NCI-H146 treated with DMSO at 0.1 percent for 48 hours (cell line): ENCODE measurements around the gene SCARB1.

Source experiments
- DNase-seq: peaks from one replicate; lab custom pipeline; 2025; ENCODE audit not compliant: unreplicated experiment; lab: John Stamatoyannopoulos, UW

SCARB1 gene

DNA sequence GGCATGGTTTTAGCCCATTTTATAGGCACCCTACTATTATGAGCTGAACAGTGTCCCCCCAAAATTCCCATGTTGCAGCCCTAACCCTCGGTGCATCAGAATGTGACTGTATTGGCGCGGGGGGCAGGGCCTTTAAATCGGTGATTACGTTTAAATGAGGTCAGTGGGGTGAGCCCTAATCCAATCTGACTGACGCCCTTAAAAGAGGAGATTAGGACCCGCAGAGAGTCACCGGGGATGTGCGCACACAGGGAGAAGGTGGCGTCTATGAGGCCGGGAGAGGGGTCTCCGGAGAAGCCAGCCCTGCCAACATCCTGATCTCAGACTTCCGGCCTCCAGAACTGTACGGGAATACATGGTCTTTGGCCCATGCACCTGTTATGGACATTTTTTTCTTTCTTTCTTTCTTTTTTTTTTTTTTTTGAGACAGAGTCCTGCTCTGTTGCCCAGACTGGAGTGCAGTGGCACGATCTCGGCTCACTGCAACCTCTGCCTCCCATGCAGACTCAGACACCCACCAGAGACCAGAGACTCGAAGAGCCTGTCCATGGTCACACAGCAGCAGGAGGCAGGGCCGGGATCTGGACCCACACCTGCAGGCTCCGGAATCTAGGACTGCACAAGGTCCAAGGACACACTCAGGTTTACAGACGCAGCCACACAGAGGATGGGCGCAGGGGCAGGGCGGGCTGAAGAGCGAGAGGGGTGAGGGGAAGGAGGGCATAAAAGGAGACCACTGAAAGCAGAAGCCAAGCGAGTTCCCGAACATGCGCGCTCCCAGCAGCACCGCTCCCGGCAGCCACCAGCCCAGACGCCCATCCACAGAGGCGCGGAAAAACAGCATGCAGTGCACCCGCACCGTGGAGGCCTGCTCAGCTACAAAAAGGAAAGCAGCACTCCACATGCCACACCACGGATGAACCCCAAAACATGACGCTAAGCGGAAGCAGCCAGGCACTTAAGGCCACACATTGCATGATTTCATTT is 19.0 kb downstream of the SCARB1 start:
- no peak for DNase-seq

DNA sequence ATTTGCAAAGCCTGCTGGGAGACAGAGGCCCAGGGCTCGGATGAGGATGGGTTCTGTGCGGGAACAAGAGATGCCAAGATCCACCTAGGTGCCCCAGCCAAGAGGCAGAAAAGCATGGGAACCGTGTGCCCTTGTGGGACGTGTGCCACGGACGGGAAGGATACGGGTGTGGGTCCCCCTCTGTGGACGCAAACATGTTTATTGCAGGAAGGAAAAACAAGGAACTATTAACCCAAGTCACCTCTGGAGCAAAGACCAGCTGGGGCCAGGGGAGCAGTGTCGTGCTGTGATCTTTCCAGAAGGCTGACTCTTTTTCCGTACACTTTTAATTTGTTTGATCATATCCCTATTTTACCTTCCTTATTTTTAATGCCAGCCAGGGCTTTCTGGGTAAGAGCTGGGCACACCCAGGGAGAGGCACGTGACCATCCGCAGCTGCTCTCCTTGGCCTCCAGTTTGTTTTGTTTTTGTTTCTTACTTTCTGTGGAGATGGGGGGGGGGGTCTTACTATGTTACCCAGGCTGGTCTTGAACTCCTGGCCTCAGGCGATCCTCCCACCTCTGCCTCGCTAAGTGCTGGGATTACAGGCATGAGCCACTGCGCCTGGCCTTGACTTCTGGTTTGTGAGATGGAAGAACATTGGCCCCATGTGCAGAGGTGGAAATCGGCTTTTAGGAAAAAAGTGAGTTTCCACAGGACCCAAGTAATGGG is 20.7 kb downstream of the SCARB1 start:
- DNase-seq: no peak

DNA sequence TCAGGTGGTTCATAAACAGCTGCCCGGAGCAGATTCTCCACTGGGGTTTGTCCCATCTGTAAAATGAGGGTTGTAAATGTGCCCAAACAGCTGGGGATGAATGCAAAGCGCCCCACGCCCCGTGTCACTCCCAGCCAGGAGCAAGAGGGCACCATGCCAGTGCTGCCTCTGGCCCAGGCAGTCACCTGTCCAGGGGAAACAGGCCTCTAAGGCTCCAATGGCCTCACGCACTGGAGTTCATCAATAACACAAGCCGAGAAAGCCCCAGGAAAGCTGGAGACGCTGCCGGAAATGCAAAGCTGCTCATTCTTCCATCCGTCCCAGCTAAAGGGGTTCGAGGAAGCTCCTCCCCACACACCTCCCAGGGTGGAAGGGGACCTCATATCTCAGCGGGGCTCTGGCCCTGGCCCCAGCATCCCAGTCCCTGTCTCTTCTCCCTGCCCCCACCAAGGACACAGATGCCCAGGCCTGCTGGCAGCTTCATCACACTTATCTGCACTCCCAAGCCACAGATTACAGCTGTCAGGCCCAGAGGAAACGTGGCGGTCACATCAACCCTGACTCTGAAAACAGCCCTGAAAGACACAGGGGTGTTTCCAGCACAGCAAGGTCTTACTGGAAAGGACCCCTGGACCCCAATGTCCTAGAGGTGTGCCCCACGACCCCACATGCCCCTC is 21.5 kb downstream of the SCARB1 start:
- DNase-seq: no peak

DNA sequence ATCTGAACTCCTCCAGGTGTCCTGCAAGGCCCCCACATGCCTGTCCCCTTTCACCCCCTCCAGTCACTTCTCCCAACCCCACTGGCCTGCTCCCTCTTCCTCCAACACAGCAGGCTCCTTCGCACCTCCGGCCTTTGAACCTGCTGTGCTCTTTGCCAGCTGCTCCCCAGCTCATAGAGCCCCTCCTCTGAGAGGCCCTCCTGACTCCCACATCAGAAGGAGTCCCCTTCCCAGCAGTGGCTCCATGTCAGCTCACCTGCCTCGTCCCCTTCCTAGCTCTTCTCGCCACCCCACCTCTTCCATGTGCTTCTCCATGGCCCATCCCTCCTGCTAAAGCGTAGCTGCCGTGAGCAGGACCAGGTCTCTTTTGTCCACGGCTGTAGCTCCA is 22.1 kb downstream of the SCARB1 start:
- no peak for DNase-seq

DNA sequence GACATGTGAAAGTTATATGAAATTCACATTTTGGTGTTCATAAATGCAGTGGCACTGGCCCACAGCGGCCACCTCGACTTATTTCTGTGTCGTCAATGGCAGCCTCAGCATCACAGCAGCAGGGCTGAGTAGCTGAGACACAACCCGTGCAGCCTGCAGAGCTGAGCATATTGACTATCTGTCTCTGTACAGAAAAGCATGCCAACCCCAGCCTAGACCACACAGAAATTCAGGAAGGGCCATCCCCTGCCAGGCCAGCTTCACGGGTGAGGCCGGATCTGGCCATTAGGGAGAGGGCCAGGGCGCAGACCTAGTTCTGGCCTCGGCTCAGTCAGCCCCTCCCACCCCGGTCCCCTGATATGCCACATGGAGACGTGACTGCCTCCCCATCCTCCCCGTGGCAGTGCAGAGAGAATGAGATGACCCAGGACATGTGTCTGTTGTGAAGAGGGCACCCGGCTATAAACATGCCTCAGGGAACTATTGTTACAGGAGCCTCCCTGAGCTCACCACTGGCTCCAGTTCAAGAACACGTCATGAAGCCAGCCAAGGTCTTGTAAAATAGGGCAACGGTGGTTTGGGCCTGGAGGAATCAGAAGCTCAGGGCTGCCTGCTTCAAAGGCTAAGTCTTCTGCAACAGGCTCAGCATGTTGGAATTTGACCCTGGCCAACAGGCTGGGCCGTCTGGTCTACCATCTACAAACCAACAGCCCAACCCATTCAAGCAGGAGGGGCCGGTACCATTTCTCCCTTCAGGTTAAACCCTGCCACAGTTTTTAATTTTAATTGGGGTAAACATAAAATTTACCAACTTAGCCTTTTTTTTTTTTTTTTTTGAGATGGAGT is 25.5 kb downstream of the SCARB1 start:
- DNase-seq: peak; percentile 19

DNA sequence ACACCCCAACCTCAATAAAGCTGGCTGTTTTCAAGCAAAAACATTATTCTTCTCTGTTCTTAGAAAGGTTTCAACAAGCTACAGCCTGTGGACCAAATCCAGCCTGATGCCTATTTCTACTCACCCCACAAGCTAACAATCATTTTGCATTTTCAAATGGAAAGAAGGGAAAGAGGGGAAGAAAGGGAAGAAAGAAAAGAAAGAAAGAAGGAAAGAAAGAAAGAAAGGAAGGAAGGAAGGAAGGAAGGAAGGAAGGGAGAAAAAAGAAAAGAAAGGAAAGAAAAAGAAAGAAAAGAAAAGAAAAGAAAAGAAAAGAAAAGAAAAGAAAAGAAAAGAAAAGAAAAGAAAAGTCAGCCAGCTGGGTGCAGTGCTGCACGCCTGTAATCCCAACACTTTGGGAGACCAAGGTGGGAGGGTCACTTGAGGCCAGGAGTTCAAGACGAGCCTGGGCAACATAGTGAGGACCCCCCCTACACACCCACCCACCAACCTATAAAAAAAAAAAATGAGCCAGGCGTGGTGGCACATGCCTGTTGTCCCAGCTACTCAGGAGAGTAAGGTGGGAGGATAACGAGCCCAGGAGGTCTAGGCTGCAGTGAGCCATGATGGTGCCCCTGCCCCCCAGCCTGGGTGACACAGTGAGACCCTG is 26.3 kb downstream of the SCARB1 start:
- no peak for DNase-seq

DNA sequence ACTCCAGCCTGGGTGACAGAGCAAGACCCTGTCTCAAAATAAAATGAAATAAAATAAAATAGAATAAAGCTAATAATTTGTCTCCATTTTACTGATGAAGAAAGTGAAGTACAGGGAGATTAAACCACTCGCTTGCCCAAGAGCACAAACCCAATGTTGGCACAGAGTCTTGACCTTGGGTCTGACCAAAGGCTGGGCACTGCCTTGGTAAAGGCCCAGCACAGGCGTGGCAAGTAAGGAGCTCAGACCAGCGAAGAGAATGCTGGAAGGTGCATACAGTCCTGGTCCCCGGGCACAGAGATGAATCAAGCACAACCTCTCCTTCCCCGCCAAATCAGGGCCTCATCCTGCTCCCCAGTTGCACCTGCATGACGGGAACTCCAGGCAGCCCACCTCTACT is 26.9 kb downstream of the SCARB1 start:
- DNase-seq: no peak

DNA sequence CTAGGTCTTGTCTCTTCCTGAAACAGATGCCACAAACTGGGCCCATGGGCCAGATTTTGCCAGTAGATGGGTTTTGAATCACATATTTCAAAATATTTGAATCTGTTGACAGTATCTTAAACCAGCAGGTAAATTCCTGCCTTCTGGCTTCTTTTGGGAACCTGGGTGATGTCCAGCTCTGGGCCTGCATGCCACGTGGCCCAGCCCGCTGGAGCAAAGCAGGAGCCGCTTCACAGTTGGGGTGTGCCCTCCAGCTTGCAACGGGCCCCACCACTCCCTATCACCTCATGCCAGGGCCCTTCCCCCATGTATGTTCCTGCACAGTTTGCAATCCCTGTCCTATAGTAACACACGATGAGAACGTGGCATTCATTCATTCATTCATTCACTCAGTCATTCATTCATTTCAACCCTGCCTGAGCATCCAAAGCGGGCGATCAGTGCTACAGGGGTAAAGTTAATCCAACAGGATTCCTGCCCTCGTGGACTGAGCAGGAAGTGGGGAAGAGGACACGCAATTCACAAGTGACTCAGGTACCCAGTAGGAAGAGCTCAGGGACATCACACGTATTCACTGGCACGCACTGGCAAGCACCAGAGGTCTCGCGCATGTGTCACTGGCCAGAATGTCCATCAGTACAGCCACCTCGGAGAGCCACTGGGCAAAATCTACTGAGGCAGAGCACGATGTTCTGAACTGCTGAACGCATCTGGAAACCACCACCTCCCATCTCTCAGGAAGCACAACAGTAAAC is 27.8 kb downstream of the SCARB1 start:
- DNase-seq: no peak

DNA sequence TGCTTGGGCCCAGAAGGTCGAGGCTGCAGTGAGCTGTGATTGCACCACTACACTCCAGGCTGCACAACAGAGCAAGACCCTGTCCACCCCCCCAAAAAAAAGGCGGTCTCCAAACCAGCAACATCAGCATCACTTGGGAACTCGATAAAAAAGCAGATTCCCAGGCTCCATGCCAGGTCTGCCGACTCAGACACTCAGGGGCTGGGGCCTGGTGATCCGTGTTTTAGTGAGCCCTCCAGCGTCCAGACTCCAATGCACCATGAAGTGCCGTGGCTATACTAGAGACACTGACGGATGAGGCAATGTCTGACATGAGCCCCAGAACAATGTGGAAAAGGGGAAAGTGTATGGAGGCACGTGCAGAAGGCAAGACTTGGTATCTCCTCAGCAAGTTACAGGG is 28.8 kb downstream of the SCARB1 start:
- no peak for DNase-seq

DNA sequence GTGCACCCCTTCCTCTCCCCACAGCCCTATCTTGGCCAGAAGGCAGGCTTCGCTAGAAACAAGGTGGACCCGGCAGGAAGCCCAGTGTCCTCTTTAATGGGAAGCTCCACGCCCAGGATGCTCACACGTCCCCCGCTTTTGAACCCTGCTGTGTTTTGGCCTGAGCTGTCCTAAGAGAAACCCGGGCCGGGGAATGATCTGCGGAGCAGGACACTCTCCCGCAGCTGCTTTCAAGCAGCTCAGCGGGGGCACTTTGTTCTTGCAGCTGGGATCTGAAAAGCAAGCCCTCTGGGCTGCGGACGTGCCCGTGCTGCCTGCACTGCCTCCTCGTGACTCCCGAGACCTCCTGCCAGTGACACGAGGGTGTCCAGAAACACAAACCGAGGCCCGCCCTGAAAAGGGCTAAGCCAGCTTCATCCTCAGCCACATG is 30.0 kb downstream of the SCARB1 start:
- DNase-seq: peak; percentile 94

DNA sequence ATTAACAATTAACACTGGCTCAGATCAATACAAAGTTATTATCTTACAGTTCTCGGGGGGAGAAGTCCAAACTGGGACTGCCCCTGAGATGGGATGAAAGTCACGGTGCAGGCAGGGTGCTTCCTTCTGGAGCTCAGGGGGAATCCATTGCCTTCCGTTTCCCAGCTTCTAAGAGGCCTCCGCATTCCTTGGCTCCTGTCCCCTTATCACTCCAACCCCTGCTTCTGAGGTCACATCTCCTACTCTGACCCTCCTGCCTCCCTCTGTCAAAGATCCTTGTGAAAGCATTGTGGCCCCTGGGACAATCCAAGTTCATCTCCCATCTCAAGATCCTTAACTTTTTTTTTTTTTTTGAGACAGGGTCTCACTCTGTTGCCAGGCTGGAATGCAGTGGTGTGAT is 30.8 kb downstream of the SCARB1 start:
- no peak for DNase-seq

DNA sequence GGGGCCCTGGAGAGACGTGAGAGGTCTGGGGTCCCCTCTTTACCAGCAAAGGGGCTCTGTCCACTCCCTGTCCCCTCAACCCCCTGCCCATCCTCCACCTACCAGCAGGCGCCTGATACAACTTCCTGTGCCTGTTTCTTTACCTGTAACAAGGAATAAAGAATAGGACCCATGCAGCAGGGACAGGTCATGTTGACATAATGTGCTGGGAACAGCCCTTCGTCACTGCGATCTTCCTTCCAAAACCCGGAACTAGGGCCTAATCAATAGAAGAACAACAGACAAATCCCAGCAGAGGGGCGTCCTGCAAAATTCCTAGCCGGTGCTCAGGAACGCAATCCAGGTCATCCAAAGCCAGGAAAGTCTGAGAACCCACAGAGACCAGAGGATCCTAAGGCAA is 32.1 kb downstream of the SCARB1 start:
- no peak for DNase-seq

DNA sequence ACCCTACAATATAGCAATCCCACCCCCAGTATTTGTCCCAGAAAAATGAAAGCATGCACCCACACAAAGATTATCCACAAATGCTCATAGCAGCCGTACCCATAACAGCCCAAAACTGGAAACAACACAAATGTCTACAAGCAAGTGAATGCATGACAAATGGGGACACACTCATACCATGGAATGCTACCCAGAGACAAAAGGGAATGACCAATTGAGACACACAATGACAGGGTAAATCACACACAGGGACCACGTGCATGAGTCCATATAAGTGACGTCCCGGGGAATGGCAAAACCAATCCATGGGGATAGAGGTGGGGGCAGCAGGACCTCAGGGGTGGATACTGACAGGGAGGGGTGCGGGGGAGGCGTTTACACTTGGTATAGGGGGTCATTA is 33.4 kb downstream of the SCARB1 start:
- DNase-seq: no peak

DNA sequence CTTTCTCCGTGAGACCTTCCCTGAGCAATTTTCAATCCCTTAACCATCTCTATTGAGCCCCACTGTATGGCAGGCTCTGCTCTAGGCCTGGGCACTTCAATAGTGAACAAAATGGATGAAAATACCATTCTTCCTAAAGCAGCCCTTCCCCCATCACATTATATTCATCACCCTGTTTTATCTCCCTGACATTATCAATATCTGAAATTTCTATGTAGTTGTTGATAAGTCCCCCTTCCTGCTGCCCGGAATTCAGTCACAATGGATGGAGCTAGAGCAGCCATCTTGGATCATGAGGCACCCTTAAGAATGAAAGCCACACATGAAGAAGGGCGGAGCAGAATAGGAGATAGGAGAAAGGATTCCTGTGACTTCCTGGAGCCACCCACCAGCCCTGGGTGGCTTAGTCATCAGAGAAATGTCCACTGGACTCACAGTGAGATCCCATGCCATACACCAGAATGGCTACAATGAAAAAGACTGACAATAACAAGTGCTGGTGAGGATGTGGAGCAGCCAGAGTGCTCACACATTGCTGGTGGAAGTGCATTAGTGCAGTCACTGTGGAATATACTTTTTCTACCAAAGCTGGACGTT is 33.9 kb downstream of the SCARB1 start:
- no peak for DNase-seq

DNA sequence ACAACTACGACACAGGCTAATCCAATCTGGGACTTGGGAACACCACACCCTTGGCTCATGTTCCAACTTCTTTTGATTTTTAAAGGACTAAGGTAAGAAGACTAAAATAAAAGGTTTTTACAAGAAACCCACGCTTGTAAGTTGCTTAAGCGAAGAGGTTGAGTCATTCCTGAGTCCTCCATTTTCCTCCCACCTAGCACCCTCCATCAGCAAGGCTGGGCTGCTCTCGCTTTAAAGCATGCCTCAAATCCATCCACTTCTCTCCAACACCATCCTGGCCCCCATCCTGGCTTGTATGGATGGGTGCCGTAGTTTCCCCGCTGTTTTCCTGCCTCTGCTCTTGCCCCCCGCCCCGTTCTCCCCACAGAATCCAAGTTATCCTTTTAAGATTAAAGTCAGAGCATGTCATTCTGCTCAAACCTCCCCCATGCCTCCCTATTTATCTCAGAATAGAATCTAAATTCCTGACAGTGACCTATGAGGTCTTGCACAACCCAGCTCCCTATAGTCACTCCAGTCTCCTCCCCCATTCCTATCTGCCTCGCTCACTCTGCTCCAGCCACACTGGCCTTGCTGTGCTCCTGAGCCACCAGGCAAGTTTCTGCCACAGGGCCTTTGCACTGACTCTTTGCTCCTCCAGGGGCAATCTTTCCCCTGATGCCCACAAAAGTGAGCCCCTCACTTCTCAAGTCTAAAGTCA is 34.5 kb downstream of the SCARB1 start:
- DNase-seq: no peak

DNA sequence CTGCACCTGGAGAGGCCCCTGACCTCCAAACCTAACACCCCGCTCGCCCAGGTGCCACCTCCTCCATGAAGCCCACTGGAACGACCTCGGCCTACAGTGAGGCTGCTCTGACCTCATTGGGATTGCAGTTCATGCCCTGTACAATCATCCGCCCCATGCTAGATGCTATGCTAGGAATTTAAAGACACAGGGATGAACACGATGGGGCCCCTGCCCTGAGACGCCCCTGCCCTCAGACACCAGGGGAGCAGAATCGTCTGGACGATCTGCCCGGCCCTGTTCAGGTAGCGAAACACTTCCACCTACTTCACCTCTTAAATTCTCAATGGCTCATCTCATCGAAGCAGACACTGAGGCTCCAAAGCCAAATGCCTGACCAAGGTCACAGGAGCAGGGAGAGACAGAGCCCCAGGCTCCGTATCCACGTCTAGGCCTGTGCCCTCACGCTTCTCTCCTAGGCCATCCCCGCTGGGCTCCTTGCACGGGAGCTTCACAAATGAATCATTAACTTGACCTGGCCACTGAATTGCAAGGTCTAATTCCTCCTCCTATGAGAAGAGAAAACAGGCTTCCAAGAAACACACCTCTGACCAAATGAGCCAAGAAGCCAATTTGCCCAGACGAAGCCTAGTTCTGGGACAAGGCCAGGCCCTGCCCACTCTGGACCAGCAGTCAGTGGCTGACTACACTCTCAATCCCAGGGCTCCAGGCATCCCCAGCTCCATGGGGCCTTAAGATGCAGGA is 35.2 kb downstream of the SCARB1 start:
- DNase-seq: no peak

DNA sequence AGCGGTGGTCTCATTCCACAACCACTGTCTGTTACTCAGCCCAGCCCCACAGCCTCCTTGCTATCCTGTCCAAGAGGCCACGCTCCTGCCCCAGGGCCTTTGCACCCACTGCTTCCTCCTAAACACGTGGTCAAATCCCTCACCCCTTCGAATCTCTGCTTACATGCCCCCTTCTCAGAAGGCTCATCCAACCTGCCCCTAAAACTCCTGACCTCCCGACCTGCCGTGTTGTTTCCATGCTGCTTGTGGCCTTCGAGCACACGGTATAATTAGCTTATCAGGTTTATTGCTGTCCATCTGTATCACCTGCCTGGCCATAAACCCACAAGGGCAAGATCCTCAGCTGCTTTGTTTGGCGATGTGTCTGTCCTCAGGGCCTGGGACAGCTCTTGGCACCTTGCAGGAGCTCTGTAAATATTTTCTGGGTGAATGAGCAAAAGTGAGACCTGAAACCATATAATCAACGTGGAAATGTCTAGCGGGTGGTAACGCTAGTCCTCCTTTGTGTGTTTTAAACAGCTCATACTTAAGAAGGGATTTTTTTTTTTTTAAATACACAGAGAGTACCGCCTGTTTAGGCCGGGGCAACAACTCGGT is 36.0 kb downstream of the SCARB1 start:
- DNase-seq: peak; percentile 95
